ENCODE results near the gene NTM.

DNA sequence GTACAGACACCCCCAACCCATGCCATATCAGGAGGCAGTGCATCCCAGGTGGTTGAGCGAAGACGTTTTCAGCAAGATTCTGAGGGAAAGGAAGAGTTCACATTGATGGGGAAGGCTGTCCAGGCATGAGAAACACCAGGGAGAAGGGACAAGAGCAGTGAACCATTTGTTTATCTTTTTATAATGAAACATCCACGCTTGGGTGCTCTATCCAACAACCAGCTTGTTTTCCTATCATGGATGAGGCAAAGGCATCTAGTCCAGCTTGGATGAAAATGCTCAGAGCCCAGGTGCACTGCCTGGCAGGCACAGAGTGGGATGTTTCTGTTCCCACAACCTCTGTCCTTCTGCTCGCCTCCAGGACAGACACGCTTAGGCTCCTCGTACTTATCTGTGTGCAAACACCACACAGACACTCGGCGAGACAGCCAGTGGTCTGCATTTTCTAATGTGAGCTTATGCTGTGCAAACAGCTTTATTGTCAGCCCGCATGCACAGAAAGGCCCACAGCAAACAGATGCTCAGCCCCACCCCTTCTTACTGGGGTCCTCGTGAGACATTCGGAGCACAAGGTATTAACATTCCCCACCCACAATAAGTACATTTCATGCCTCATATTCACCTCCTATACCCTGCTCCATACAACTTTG, 45.4 kb upstream of the NTM start:
- TF ChIP-seq, protein P1, sequence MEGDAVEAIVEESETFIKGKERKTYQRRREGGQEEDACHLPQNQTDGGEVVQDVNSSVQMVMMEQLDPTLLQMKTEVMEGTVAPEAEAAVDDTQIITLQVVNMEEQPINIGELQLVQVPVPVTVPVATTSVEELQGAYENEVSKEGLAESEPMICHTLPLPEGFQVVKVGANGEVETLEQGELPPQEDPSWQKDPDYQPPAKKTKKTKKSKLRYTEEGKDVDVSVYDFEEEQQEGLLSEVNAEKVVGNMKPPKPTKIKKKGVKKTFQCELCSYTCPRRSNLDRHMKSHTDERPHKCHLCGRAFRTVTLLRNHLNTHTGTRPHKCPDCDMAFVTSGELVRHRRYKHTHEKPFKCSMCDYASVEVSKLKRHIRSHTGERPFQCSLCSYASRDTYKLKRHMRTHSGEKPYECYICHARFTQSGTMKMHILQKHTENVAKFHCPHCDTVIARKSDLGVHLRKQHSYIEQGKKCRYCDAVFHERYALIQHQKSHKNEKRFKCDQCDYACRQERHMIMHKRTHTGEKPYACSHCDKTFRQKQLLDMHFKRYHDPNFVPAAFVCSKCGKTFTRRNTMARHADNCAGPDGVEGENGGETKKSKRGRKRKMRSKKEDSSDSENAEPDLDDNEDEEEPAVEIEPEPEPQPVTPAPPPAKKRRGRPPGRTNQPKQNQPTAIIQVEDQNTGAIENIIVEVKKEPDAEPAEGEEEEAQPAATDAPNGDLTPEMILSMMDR (IDR thresholded peaks at IDR 0.05): no peak
- TF ChIP-seq POLR2A (IDR thresholded peaks at IDR 0.05): no peak

All from Peyer's patch (tissue), 4 donors.